Smooth muscle cell of the brain vasculature (primary cell): ENCODE results near the gene TMEM269.
"Not testable (repeated sequence)": the region's sequence is repeated elsewhere in the genome, so short reads cannot be mapped to it uniquely, and the experiment has no call there.

Experiments used
- DNase-seq: peaks from one replicate; pipeline ENCODE4 v3.0.0-alpha.2; 2012; ENCODE audit warnings: low read depth, low spot score

TMEM269 gene

GRCh38 chr1:42774928-42775526 lies 9.8 kb upstream of the TMEM269 start:
- DNase-seq = no peak

GRCh38 chr1:42776502-42776901 lies 8.3 kb upstream of the TMEM269 start:
- DNase-seq = no peak

GRCh38 chr1:42777852-42778251 lies 6.9 kb upstream of the TMEM269 start:
- DNase-seq = no peak

GRCh38 chr1:42779725-42780124 lies 5.1 kb upstream of the TMEM269 start:
- no peak for DNase-seq

- no peak for DNase-seq
These were observed 4.6 kb upstream of the TMEM269 start for GRCh38 chr1:42780176-42780575.

- no peak for DNase-seq
These were observed 1.7 kb upstream of the TMEM269 start for GRCh38 chr1:42783092-42783491.

GRCh38 chr1:42784547-42784945 lies 245 bp upstream of the TMEM269 start:
- no peak for DNase-seq

- DNase-seq = no peak
These were observed 1.3 kb downstream of the TMEM269 start for GRCh38 chr1:42786097-42786496.

GRCh38 chr1:42788021-42788420 lies 3.2 kb downstream of the TMEM269 start:
- DNase-seq = no peak

GRCh38 chr1:42793824-42794223 lies 9.0 kb downstream of the TMEM269 start:
- no peak for DNase-seq

GRCh38 chr1:42797414-42797813 lies 12.6 kb downstream of the TMEM269 start:
- DNase-seq = no peak

- no peak for DNase-seq
These were observed 13.2 kb downstream of the TMEM269 start for GRCh38 chr1:42797979-42798378.

GRCh38 chr1:42801832-42802473 lies 17.2 kb downstream of the TMEM269 start:
- no peak for DNase-seq

GRCh38 chr1:42806171-42806570 lies 21.4 kb downstream of the TMEM269 start:
- no peak for DNase-seq

GRCh38 chr1:42806593-42806992 lies 21.8 kb downstream of the TMEM269 start:
- no peak for DNase-seq

- DNase-seq = no peak
These were observed 22.4 kb downstream of the TMEM269 start for GRCh38 chr1:42807056-42807668.

- not testable (repeated sequence) for DNase-seq
These were observed 30.0 kb downstream of the TMEM269 start for GRCh38 chr1:42814815-42815214.

GRCh38 chr1:42815941-42816584 lies 31.3 kb downstream of the TMEM269 start:
- no peak for DNase-seq

GRCh38 chr1:42816585-42817439 lies 32.0 kb downstream of the TMEM269 start, which contains the start of the genes ERMAP and SVBP:
Gene ERMAP (plus strand): TSS chr1:42817122. CDS start chr1:42830449, 13,327 bp downstream.
Gene SVBP (minus strand): TSS chr1:42817397. CDS start chr1:42816544, 853 bp downstream.
- peak; percentile 60 for DNase-seq

GRCh38 chr1:42817440-42817767 lies 32.6 kb downstream of the TMEM269 start:
- DNase-seq = no peak

- DNase-seq = no peak
These were observed 33.2 kb downstream of the TMEM269 start for GRCh38 chr1:42817976-42818375.

- DNase-seq = no peak
These were observed 36.0 kb downstream of the TMEM269 start for GRCh38 chr1:42820813-42821212.
